Parathyroid adenoma (tissue), 2 donors: ENCODE measurements around the gene DCUN1D3.

ENCODE experiments used
- H2AFZ ChIP-seq: fragments of 300-600 bp; sonication (generic); one replicate; pipeline ENCODE4 v1.7.0; 2017; ENCODE audit warnings: antibody characterized with exemption, mild to moderate bottlenecking
- H3K27ac ChIP-seq: fragments of 300-600 bp; sonication (generic); one replicate; pipeline ENCODE4 v1.7.0; 2017
- H3K27me3 ChIP-seq: fragments of 300-600 bp; sonication (generic); one replicate; pipeline ENCODE4 v1.7.0; 2017; ENCODE audit warnings: low read length; ENCODE audit not compliant: control insufficient read depth, insufficient read depth
- H3K36me3 ChIP-seq: fragments of 300-600 bp; sonication (generic); one replicate; pipeline ENCODE4 v1.7.0; 2017; ENCODE audit warnings: low read length; ENCODE audit not compliant: control insufficient read depth, insufficient read depth
- H3K4me1 ChIP-seq: fragments of 300-600 bp; sonication (generic); one replicate; pipeline ENCODE4 v1.7.0; 2017; ENCODE audit warnings: control low read depth
- H3K4me2 ChIP-seq: fragments of 300-600 bp; sonication (generic); one replicate; pipeline ENCODE4 v1.7.0; 2017; ENCODE audit warnings: low read length
- H3K4me3 ChIP-seq: fragments of 300-600 bp; sonication (generic); one replicate; pipeline ENCODE4 v1.7.0; 2017; ENCODE audit warnings: low read depth, low read length
- H3K79me2 ChIP-seq: fragments of 300-600 bp; sonication (generic); one replicate; pipeline ENCODE4 v1.7.0; 2017; ENCODE audit warnings: control low read depth
- H3K9ac ChIP-seq: fragments of 300-600 bp; sonication (generic); one replicate; pipeline ENCODE4 v1.7.0; 2017; ENCODE audit warnings: mild to moderate bottlenecking
- H3K9me3 ChIP-seq: fragments of 300-600 bp; sonication (generic); one replicate; pipeline ENCODE4 v1.7.0; 2017; ENCODE audit warnings: low read length; ENCODE audit not compliant: control insufficient read depth
- TF ChIP-seq, protein P1 (sequence below): fragments of 300-600 bp; sonication (generic); IDR thresholded peaks from one replicate; pipeline ENCODE4 v1.7.0; 2017; ENCODE audit warnings: antibody characterized with exemption, mild to moderate bottlenecking
- donor health status: primary hyperparathyroidism.

Gene DCUN1D3

GRCh38 chr16:20871941-20872815 lies 28.0 kb downstream of the DCUN1D3 start:
- no peaks in the 10 kb centered on the region for H3K9me3 ChIP-seq
- H3K79me2 ChIP-seq: peaks cover 27% of the 10 kb centered on the region
- peak overlapping the region; percentile 49 for H3K27ac ChIP-seq
- TF ChIP-seq, protein P1, sequence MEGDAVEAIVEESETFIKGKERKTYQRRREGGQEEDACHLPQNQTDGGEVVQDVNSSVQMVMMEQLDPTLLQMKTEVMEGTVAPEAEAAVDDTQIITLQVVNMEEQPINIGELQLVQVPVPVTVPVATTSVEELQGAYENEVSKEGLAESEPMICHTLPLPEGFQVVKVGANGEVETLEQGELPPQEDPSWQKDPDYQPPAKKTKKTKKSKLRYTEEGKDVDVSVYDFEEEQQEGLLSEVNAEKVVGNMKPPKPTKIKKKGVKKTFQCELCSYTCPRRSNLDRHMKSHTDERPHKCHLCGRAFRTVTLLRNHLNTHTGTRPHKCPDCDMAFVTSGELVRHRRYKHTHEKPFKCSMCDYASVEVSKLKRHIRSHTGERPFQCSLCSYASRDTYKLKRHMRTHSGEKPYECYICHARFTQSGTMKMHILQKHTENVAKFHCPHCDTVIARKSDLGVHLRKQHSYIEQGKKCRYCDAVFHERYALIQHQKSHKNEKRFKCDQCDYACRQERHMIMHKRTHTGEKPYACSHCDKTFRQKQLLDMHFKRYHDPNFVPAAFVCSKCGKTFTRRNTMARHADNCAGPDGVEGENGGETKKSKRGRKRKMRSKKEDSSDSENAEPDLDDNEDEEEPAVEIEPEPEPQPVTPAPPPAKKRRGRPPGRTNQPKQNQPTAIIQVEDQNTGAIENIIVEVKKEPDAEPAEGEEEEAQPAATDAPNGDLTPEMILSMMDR: no peak
- no peaks in the 10 kb centered on the region for H3K27me3 ChIP-seq
- H3K4me3 ChIP-seq: no peak overlapping the region
- H3K36me3 ChIP-seq: no peaks in the 10 kb centered on the region
- no peak overlapping the region for H2AFZ ChIP-seq
- no peak overlapping the region for H3K4me2 ChIP-seq
- H3K4me1 ChIP-seq: peaks cover 41% of the 10 kb centered on the region
- no peak overlapping the region for H3K9ac ChIP-seq

DNA sequence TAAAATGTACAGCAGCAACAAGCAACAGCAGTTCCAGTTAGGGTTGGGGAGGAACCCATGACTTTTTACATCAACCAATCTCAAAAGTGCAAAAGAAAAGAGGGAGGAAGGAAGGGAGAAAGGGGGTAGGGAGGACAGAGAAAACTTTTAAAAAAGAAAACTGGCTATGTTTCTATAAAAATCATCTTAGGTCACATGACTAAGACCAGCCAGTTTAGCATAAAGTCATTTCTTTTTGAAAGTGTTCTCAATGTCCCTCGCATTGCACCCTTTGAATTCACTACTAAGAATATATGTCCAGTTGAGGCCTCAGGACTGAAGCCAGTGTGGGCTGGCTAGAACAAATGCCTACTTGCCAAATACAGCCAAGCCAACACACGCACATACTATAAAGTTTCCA lies 28.9 kb downstream of the DCUN1D3 start:
- Histone ChIP-seq H3K4me1 (peaks cover 49% of the 10 kb centered on the region), H3K36me3 (no peaks in the 10 kb centered on the region), H3K9me3 (no peaks in the 10 kb centered on the region), H3K79me2 (peaks cover 30% of the 10 kb centered on the region), H2AFZ (no peak overlapping the region), H3K4me2 (no peak overlapping the region), H3K9ac (no peak overlapping the region), H3K27me3 (no peaks in the 10 kb centered on the region), H3K4me3 (no peak overlapping the region), H3K27ac (peak overlapping the region; percentile 49)
- TF ChIP-seq, protein P1: no peak

DNA sequence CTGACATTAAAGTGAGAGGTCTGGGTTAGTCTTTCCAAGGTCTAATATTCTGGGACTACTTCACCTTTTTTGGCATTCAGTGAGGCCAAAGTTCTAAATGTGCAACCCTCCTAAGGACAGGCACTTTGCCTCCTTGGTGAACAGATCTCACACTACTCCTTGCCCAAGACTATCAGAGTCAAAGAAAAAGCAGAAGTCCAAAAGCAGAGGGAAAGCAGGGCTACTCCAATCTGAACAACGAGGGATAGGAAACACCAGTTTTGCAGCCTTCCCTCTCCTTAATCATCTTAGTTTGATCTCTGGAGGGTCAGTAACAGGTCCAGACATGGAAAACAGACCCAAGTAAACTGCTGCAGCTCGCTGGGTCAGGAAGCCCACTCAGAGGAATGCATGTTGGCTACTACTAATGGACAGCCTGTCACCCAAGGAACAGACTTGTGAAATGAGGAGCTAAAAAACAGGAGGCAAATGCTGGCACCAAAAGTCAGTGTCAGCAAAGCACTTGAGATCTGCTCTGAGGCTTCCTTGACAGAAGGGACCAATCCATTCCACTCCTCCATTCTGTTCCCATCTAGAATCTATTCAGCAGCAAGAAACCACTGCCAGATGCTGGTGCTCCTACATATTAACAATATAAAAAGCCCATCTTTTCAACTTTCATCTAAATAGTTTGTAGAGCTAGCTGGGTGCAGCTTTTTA lies 29.9 kb downstream of the DCUN1D3 start:
- Histone ChIP-seq H3K9me3 (no peaks in the 10 kb centered on the region), H3K4me3 (no peak overlapping the region), H3K4me1 (peaks cover 50% of the 10 kb centered on the region), H3K79me2 (peaks cover 34% of the 10 kb centered on the region), H2AFZ (no peak overlapping the region), H3K27me3 (no peaks in the 10 kb centered on the region), H3K4me2 (no peak overlapping the region), H3K9ac (no peak overlapping the region), H3K36me3 (no peaks in the 10 kb centered on the region), H3K27ac (peak overlapping the region; percentile 49)
- TF ChIP-seq, protein P1: no peak

DNA sequence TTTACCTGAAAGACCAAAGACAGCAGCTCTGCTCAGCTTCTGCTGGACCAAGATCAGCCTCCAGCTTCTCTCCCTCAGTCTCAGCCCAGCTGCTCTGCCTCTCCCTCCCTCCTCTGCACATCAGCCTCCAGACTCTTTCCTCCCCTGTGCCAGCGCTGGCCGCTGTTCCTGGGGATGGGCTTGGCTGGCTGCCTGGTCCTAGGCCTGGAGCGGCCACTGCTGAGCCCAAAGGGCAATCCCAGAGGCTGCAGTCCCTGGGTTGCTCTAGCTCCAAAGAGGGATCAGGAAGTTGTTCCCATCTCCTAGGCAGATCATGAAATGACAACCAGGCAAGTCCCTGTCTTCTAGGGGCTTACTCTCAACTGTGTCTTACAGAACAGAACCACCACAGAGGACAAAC lies 31.3 kb downstream of the DCUN1D3 start:
- peak overlapping the region; percentile 36 for H3K27ac ChIP-seq
- no peaks in the 10 kb centered on the region for H3K27me3 ChIP-seq
- H3K4me2 ChIP-seq: no peak overlapping the region
- H3K9me3 ChIP-seq: no peaks in the 10 kb centered on the region
- no peak overlapping the region for H3K4me3 ChIP-seq
- peaks cover 41% of the 10 kb centered on the region for H3K4me1 ChIP-seq
- TF ChIP-seq, protein P1: no peak
- H3K36me3 ChIP-seq: no peaks in the 10 kb centered on the region
- no peak overlapping the region for H3K9ac ChIP-seq
- peaks cover 38% of the 10 kb centered on the region for H3K79me2 ChIP-seq
- H2AFZ ChIP-seq: no peak overlapping the region
